Stimulated activated CD4-positive, alpha-beta T cell treated with anti-CD3 and anti-CD28 coated beads, TNF-alpha, amount 100 ng/mL, for 1 hour (primary cell): ENCODE data around the gene PTGS2.

Source experiments
- DNase-seq, 3 donors: peaks; one replicate each; pipeline ENCODE4 v3.0.0-alpha.2; 2020; ENCODE audit warnings: low read depth in 3 of 3, low spot score in 1 of 3

PTGS2 gene

DNA sequence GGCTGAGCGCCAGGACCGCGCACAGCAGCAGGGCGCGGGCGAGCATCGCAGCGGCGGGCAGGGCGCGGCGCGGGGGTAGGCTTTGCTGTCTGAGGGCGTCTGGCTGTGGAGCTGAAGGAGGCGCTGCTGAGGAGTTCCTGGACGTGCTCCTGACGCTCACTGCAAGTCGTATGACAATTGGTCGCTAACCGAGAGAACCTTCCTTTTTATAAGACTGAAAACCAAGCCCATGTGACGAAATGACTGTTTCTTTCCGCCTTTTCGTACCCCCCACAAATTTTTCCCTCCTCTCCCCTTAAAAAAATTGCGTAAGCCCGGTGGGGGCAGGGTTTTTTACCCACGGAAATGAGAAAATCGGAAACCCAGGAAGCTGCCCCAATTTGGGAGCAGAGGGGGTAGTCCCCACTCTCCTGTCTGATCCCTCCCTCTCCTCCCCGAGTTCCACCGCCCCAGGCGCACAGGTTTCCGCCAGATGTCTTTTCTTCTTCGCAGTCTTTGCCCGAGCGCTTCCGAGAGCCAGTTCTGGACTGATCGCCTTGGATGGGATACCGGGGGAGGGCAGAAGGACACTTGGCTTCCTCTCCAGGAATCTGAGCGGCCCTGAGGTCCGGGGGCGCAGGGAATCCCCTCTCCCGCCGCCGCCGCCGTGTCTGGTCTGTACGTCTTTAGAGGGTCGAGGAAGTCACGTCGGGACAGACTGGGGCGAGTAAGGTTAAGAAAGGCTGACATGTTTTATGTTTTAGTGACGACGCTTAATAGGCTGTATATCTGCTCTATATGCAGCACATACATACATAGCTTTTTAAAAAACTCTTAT, at the start of gene PTGS2:
PTGS2 (minus strand) TSS at position 179 of the 817 bp plus-strand sequence; CDS start at position 46, 133 bp downstream.
- DNase-seq, result no peak

DNA sequence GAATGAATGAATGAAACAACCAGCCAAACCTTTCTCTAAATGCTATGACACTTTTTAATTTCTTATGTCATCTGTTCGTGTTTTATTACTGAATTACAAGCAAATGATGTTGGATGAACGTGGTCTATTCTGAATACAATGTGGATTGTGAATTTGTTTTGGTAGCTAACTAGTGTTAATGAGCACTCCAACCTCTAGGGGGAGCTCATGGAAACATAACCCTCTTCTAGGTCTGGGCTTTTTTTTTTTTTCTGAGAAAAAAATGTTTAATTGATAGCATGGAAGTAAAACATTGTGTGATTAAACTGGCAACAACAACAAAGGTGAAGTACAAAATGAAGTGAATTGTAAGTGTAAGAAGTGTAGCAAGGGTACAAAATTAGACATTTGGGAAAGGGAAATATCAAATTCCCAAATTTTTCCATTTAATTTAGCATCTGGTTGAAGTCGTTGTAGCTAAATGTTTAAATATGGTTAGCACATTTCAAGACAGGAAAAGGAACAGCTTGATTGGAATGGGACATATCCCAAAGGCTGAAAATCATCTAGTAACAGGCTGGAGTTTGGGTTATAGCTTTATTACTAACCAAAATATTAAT, 42.6 kb upstream of the PTGS2 start:
- no peak for DNase-seq

DNA sequence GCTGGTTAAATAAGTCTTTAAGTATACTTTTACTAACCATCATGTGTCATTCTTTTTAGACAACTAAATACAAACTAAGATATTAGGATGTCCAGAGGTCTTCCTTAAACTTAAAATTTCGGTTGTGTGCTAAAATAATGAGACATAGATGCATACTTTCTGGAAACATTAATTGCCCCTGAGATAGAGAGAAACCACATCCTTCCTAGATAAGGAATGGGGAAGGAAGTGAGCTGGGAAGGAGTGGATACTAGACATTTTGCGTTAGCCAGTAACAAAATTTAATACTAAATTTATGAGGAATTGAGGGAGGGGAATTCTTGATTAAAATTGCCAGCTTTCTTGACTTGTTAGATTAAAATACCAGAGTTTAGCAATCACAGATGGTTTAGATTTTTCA, 37.1 kb upstream of the PTGS2 start:
- DNase-seq, result no peak

GRCh38 chr1:186715887-186716809, 35.9 kb upstream of the PTGS2 start:
- no peak for DNase-seq

- DNase-seq, result no peak
Measured at GRCh38 chr1:186710696-186711095, 30.5 kb upstream of the PTGS2 start.

GRCh38 chr1:186708694-186709097, 28.5 kb upstream of the PTGS2 start:
- DNase-seq, result no peak

- DNase-seq, result no peak
Measured at GRCh38 chr1:186703209-186703766, 23.1 kb upstream of the PTGS2 start.

DNA sequence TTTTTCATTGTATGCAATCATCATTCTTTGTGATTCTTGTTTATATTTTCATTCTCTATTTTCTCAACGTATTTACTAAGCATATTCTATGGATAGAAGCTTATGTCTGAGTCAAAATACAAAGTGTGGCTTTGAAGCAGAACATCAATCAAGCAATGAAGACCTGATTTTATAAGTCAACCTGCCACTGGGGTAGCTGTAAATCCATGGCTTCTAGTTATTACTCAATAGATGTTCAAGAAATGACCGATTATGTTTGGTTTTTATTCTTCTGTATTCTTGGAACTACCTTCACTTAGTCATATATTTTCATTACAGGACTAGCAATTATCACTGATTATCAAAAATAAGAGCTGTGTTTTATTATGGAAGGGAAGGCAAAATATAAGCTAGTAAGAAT, 20.5 kb upstream of the PTGS2 start:
- DNase-seq, result no peak

DNA sequence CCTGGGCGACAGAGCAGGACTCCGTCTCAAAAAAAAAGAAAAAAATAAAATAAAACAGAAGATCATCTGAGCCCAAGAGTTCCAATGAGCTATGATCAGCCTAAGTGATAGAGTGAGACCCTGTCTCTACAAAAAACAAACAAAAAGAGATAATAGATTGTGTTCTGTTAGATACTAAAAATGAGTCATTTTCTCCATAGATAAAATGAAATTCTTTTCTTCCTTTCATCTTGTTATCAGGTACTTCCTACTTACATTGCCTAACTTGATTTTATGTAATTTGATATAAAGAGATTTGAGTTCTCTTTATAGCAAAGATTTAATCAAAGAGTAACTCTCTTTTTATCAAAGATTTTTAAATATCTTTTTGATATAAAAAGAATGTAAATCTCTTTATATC, 19.3 kb upstream of the PTGS2 start:
- DNase-seq, result no peak

- DNase-seq, result no peak
Measured at GRCh38 chr1:186689907-186690306, 9.7 kb upstream of the PTGS2 start.

- DNase-seq, result no peak
Measured at GRCh38 chr1:186689376-186689775, 9.2 kb upstream of the PTGS2 start.

DNA sequence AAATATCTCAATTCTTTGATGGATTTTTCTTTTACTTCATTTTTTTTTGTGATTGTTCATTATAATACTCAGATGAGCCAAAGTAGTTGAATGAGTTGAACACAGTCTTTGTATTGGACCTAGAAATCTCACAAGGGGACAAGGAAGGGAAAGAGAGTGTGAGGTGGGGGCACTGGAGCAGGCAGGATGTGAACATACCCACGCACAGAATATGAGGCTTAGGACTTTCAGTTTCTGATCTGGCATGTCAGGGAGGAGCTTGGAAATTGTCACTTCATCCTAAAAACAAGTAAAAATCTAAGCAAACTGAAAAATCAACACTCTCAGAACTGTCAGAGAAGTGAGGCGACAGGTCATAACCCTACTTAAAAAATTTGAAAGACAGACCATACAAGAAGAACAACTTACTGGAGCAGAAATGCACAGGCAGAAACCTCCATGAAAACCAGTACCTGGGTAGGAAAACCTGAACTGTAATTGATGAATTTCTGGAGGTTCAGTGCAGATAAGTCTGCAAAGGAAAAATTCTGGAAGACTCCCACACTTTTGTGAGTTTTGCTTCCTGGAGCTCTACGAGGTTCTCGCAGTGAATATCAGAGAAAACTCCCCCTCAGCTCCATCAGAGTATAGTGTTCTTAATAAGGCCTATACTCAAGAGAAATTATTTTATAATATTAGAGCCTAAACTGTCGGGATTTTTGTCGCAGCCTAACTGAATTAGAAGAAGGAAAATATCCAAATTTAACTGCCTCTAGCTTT, 3.6 kb upstream of the PTGS2 start:
- DNase-seq, result no peak

DNA sequence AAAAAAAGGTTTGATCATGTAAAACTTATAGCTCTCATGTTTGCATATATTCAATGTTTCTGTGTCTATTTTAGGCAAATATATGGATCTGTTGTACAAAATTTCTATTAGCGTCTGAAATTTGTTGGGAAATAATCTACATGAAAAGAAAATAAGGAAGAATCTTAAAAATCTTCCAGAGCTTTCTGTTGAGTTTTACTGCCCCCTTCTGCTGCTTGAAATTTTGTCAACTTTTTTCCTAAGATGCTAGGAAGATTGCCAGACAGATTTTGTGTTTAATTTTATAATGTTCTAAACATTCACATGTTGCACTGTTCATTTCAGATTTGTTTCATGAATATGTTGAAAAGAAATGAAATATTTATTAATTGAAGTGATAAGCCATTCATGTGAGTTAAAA, 2.5 kb upstream of the PTGS2 start:
- DNase-seq, result no peak

GRCh38 chr1:186681801-186682200, 1.6 kb upstream of the PTGS2 start:
- no peak for DNase-seq

GRCh38 chr1:186681121-186681520, 898 bp upstream of the PTGS2 start:
- DNase-seq, result no peak

DNA sequence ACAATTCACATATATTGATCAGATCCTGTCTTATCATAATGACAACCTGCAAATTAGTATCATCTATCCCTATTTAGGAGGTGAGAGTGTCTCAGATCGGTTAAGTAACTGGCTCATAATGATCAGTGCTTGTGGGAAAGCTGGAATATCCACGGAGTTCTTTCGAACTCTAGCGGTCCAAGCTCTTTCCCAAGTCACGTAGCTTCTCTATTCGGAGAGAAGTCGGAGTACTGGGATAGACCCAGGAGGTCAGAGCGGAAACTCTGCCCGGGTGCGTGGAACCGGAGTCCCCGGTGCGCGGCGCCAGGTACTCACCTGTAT, 339 bp downstream of the PTGS2 start:
- DNase-seq, result no peak

DNA sequence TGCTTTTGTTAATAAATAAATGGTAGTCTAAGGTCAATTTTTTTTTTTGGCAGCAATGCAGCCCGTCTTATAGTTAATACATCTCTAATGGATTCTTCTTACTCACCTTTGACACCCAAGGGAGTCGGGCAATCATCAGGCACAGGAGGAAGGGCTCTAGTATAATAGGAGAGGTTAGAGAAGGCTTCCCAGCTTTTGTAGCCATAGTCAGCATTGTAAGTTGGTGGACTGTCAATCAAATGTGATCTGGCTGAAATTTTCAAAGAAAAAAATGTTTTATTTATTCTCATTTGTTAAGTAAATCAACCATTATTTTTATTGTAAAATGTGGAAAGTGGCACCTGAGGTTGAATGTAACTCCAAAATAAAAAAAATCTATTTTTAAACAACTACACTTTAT, 2.1 kb downstream of the PTGS2 start:
- no peak for DNase-seq

GRCh38 chr1:186672596-186672995, 7.6 kb downstream of the PTGS2 start:
- DNase-seq, result no peak

- DNase-seq, result no peak
Measured at GRCh38 chr1:186672131-186672530, 8.1 kb downstream of the PTGS2 start.

- no peak for DNase-seq
Measured at GRCh38 chr1:186671136-186671825, 8.9 kb downstream of the PTGS2 start.
